Caco-2 (cell line): ENCODE measurements around the gene DAO. TPM values are rescaled to one million over a fixed set of nuclear protein-coding genes. Genes with fewer than 3 reads are reported as not detected.

Experiments used
- BruUV-seq: library from RNA; stranded (reverse); fragments of 400-500 nt; replicated peaks from 2 replicates; lab custom pipeline; 2021; lab: Mats Ljungman, UMichigan
- CTCF ChIA-PET: fragments of 300-600 bp; sonication (Branson Sonifier 250); formaldehyde crosslinking; loops from one replicate; lab custom pipeline; 2022; ENCODE audit warnings: antibody characterized with exemption; lab: Charles Lee
- POLR2A ChIA-PET: fragments of 300-600 bp; sonication (Branson Sonifier 250); formaldehyde crosslinking; loops from one replicate; lab custom pipeline; 2022; ENCODE audit warnings: antibody characterized with exemption; lab: Charles Lee
- DNase-seq, 2 experiments: peaks; one replicate each; pipeline versions ENCODE4 v3.0.0 to v3.0.0-alpha.2; 2020 to 2022
- H3K27me3 ChIP-seq: replicated peaks from 2 replicates; pipeline ENCODE4 v1.6.0; 2011; ENCODE audit warnings: low read length; ENCODE audit not compliant: control insufficient read depth, insufficient read depth
- H3K36me3 ChIP-seq: 2 replicates; pipeline ENCODE4 v1.5.1; 2011; ENCODE audit warnings: low read length; ENCODE audit not compliant: control insufficient read depth, insufficient read depth
- H3K4me1 ChIP-seq: fragments of 250-450 bp; sonication (Bioruptor Pico); 2 replicates; pipeline ENCODE4 v1.5.1; 2020; ENCODE audit warnings: mild to moderate bottlenecking
- H3K4me3 ChIP-seq: 2 replicates; pipeline ENCODE4 v1.5.1; 2011; ENCODE audit warnings: low read depth, mild to moderate bottlenecking, control low read depth, low read length
- H3K9me3 ChIP-seq: fragments of 250-450 bp; sonication (Bioruptor Pico); 2 replicates; pipeline ENCODE4 v1.5.1; 2020; ENCODE audit warnings: mild to moderate bottlenecking, moderate library complexity
- H3K27ac Mint-ChIP-seq: one replicate; pipeline ENCODE4 v1.8.0; 2022; ENCODE audit warnings: mixed read lengths; ENCODE audit not compliant: unreplicated experiment
- H3K27me3 Mint-ChIP-seq: one replicate; pipeline ENCODE4 v1.8.0; 2022; ENCODE audit warnings: mixed read lengths; ENCODE audit not compliant: insufficient read depth, unreplicated experiment
- H3K36me3 Mint-ChIP-seq: one replicate; pipeline ENCODE4 v1.8.0; 2022; ENCODE audit warnings: mild to moderate bottlenecking, mixed read lengths; ENCODE audit not compliant: insufficient read depth, unreplicated experiment
- H3K4me1 Mint-ChIP-seq: one replicate; pipeline ENCODE4 v1.8.0; 2022; ENCODE audit warnings: low read depth, mixed read lengths; ENCODE audit not compliant: unreplicated experiment
- H3K4me3 Mint-ChIP-seq: one replicate; pipeline ENCODE4 v1.8.0; 2022; ENCODE audit warnings: mild to moderate bottlenecking, moderate library complexity, mixed read lengths; ENCODE audit not compliant: unreplicated experiment
- H3K9me3 Mint-ChIP-seq: one replicate; pipeline ENCODE4 v1.8.0; 2022; ENCODE audit warnings: mixed read lengths; ENCODE audit not compliant: unreplicated experiment
- intact Hi-C: fragments of 100-400 bp; cut with micrococcal nuclease; formaldehyde crosslinking; loops from one replicate; pipeline ENCODE4 v1.10.0; 2022; ENCODE audit not compliant: unreplicated experiment
- total RNA-seq: library from RNA; stranded (reverse); gene quantifications from 2 replicates; pipeline ENCODE4 v1.2.3, GENCODE V29; 2022
- TF ChIP-seq, protein P1 (sequence below), 2 experiments: fragments of 200-600 bp in 1 of 2; IDR thresholded peaks; 1 replicate in 1 of 2; 2 replicates in 1 of 2; pipeline versions ENCODE4 v1.5.1 to v1.8.0; 2011 to 2022; ENCODE audit warnings: antibody characterized with exemption in 1 of 2, control low read depth in 1 of 2, inconsistent platforms in 1 of 2, low read depth in 1 of 2, low read length in 1 of 2, mild to moderate bottlenecking in 1 of 2, moderate library complexity in 1 of 2; ENCODE audit not compliant: insufficient read depth in 1 of 2, severe bottlenecking in 1 of 2, unreplicated experiment in 1 of 2

DAO gene
- total RNA-seq, 1 experiment from 2014 or later, result not detected

DNA sequence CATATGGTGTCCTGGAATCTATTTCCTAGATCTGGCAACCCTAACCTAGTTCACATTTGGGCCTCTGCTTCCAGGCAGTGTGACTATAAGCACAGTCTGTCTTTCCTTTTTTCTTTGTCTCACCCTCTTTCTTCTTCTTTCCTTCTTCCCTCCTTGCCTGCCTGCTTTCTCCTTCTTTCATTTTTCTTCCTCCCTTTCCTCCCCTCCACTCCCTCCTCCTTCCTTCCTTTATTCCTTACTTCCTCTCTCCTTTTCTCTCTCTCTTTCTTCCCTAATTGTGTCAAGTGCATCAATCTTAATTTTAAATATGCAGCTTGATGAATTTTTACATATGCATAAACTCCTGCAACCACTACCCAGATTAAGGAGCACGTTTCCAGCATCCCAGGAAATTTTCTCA, 4.6 kb upstream of the DAO start:
- Mint-ChIP-seq H3K27me3 (no peaks in the 10 kb centered on the region), H3K4me3 (no peak overlapping the region), H3K9me3 (no peaks in the 10 kb centered on the region), H3K36me3 (no peaks in the 10 kb centered on the region), H3K4me1 (no peaks in the 10 kb centered on the region), H3K27ac (no peak overlapping the region)
- POLR2A ChIA-PET, result no interaction called here
- no peak for DNase-seq
- Histone ChIP-seq H3K27me3 (no peaks in the 10 kb centered on the region), H3K36me3 (no peaks in the 10 kb centered on the region), H3K9me3 (no peaks in the 10 kb centered on the region), H3K4me1 (peaks cover 5% of the 10 kb centered on the region), H3K4me3 (no peak overlapping the region)
- BruUV-seq, result no TSS peak
- CTCF ChIA-PET, result no interaction called here
- TF ChIP-seq, protein P1, sequence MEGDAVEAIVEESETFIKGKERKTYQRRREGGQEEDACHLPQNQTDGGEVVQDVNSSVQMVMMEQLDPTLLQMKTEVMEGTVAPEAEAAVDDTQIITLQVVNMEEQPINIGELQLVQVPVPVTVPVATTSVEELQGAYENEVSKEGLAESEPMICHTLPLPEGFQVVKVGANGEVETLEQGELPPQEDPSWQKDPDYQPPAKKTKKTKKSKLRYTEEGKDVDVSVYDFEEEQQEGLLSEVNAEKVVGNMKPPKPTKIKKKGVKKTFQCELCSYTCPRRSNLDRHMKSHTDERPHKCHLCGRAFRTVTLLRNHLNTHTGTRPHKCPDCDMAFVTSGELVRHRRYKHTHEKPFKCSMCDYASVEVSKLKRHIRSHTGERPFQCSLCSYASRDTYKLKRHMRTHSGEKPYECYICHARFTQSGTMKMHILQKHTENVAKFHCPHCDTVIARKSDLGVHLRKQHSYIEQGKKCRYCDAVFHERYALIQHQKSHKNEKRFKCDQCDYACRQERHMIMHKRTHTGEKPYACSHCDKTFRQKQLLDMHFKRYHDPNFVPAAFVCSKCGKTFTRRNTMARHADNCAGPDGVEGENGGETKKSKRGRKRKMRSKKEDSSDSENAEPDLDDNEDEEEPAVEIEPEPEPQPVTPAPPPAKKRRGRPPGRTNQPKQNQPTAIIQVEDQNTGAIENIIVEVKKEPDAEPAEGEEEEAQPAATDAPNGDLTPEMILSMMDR (IDR thresholded peaks at IDR 0.05; ENCODE audit: insufficient read depth in 1 of 2, low read depth in 1 of 2, low read length in 1 of 2, severe bottlenecking in 1 of 2, unreplicated experiment in 1 of 2), result no peak
- intact Hi-C loops, result no loop called here

DNA sequence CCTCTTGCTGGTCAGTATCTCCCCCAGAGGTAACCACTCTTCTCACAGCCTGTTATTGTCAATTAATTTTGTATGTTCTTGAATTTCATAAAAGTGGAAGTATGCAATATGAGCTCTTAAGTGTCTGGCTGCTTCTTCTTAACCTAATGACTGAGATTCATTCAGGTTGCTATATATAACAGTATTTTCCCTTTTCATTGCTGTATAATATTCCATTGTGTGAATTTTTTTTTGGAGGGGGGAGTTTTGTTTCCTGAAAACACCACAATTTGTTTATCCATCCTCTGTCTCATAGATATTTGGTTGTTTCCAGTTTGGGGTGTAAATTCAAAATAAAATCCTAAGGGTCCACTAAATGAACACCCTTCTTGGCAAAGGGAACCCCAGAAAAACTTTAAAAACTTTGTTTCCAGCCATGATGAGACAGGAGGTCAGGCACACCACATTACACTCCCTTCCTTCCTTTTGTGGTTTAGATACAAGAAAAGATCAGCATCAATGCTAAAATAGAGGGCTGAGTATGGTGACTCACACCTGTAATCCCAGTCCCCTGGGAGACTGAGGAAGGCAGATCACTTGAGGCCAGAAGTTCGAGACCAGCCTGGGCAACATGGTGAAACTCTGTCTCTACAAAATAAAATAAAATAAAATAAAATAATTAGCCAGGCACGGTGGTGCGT, 4.1 kb upstream of the DAO start:
- Mint-ChIP-seq H3K36me3 (no peaks in the 10 kb centered on the region), H3K4me1 (no peaks in the 10 kb centered on the region), H3K4me3 (no peak overlapping the region), H3K27me3 (no peaks in the 10 kb centered on the region), H3K27ac (no peak overlapping the region), H3K9me3 (no peaks in the 10 kb centered on the region)
- H3K4me1 ChIP-seq, result peaks cover 5% of the 10 kb centered on the region
- no peaks in the 10 kb centered on the region for H3K27me3 ChIP-seq
- BruUV-seq, result no TSS peak
- intact Hi-C loops, result no loop called here
- CTCF ChIA-PET, result no interaction called here
- TF ChIP-seq, protein P1 (IDR thresholded peaks at IDR 0.05; ENCODE audit: insufficient read depth in 1 of 2, low read depth in 1 of 2, low read length in 1 of 2, severe bottlenecking in 1 of 2, unreplicated experiment in 1 of 2), result no peak
- H3K4me3 ChIP-seq, result no peak overlapping the region
- H3K36me3 ChIP-seq, result no peaks in the 10 kb centered on the region
- no peak for DNase-seq
- POLR2A ChIA-PET, result no interaction called here
- H3K9me3 ChIP-seq, result no peaks in the 10 kb centered on the region

DNA sequence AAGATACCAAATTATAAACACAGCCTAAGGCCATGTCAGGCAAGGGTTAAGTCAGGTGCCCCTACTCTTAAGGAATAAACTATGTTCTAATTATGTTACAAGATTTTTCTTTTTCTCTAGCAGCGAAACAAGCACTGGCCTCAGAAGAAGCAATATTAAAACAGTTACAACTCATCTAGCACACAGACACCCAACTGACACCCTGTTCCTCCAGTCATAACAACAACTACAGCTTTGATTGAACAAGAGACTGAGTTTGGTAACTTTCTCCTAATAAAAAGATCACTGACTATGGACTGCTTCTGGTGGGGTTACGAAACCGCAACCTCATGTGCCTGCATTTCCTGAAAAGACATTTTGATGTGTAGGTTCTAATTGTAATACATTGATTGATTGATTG, 3.3 kb upstream of the DAO start:
- no peak for DNase-seq
- H3K27ac Mint-ChIP-seq, result no peak overlapping the region
- intact Hi-C loops, result no loop called here
- ChIA-PET CTCF (no interaction called here), POLR2A (no interaction called here)
- no peaks in the 10 kb centered on the region for H3K27me3 Mint-ChIP-seq
- H3K9me3 Mint-ChIP-seq, result no peaks in the 10 kb centered on the region
- Histone ChIP-seq H3K9me3 (no peaks in the 10 kb centered on the region), H3K4me3 (no peak overlapping the region), H3K36me3 (no peaks in the 10 kb centered on the region), H3K27me3 (no peaks in the 10 kb centered on the region), H3K4me1 (no peaks in the 10 kb centered on the region)
- H3K4me1 Mint-ChIP-seq, result no peaks in the 10 kb centered on the region
- H3K4me3 Mint-ChIP-seq, result no peak overlapping the region
- TF ChIP-seq, protein P1 (IDR thresholded peaks at IDR 0.05; ENCODE audit: insufficient read depth in 1 of 2, low read depth in 1 of 2, low read length in 1 of 2, severe bottlenecking in 1 of 2, unreplicated experiment in 1 of 2), result no peak
- BruUV-seq, result no TSS peak
- no peaks in the 10 kb centered on the region for H3K36me3 Mint-ChIP-seq
